GM12892 (cell line): ENCODE measurements around the gene TIE1.

Experiments
- POLR2A ChIP-seq: IDR thresholded peaks from 2 replicates; pipeline ENCODE4 v1.6.1; 2011; ENCODE audit warnings: low read depth, low read length, control low read depth
- TAF1 ChIP-seq: IDR thresholded peaks from 2 replicates; pipeline ENCODE4 v1.6.1; 2011; ENCODE audit warnings: low read depth, mild to moderate bottlenecking, control low read depth, low read length, borderline replicate concordance

DNA sequence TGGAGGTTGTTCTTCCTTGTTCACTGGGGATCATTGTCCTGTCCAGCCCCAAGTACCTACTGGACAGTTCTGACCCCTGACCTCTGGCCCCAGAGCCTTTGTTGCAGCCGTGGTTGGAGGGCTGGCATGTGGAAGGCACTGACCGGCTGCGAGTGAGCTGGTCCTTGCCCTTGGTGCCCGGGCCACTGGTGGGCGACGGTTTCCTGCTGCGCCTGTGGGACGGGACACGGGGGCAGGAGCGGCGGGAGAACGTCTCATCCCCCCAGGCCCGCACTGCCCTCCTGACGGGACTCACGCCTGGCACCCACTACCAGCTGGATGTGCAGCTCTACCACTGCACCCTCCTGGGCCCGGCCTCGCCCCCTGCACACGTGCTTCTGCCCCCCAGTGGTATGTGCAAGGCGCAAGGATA lies 11.4 kb downstream of the TIE1 start:
- TF ChIP-seq POLR2A (no peak), TAF1 (no peak)
